Tibial nerve (tissue), 4 donors: ENCODE results near the gene B3GAT1. TPM values are rescaled to one million over a fixed set of nuclear protein-coding genes. Genes with fewer than 3 reads are reported as not detected.

Experiments used
- DNase-seq, 2 donors: peaks; one replicate each; pipeline ENCODE4 v3.0.0-alpha.2; 2019; ENCODE audit warnings: low spot score in 2 of 2
- H3K27ac ChIP-seq, 4 donors: fragments of 200-600 bp; sonication (generic) in 3 of 4; one replicate each; pipeline ENCODE4 v1.5.1; 2017 to 2019; ENCODE audit warnings: mild to moderate bottlenecking in 1 of 4
- H3K27me3 ChIP-seq, 2 donors: fragments of 200-600 bp; sonication (generic) in 1 of 2; one replicate each; pipeline versions ENCODE4 v1.5.1 to v1.6.0; 2017 to 2019
- H3K36me3 ChIP-seq, 3 donors: fragments of 200-600 bp; sonication (generic); one replicate each; pipeline ENCODE4 v1.5.1; 2018 to 2019
- H3K4me1 ChIP-seq, 4 donors: fragments of 200-600 bp; sonication (generic) in 3 of 4; one replicate each; pipeline ENCODE4 v1.5.1; 2017 to 2019
- H3K4me3 ChIP-seq, 4 donors: fragments of 200-600 bp; sonication (generic) in 3 of 4; one replicate each; pipeline ENCODE4 v1.5.1; 2017 to 2019; ENCODE audit warnings: mild to moderate bottlenecking in 1 of 4, moderate library complexity in 1 of 4
- H3K9me3 ChIP-seq, 4 donors: fragments of 200-600 bp; sonication (generic) in 3 of 4; one replicate each; pipeline ENCODE4 v1.5.1; 2017 to 2019
- CTCF ChIP-seq, 5 experiments: fragments of 200-600 bp in 3 of 5; fragments of 450-650 bp in 2 of 5; sonication (generic) in 3 of 5; IDR thresholded peaks; one replicate each; pipeline ENCODE4 v1.5.1; 2016 to 2019; ENCODE audit warnings: antibody characterized with exemption in 5 of 5, mild to moderate bottlenecking in 3 of 5, moderate library complexity in 2 of 5
- EP300 ChIP-seq, 2 donors: sonication (generic); formaldehyde crosslinking; IDR thresholded peaks; one replicate each; pipeline ENCODE4 v1.6.1; 2017; ENCODE audit warnings: antibody characterized with exemption in 2 of 2, mild to moderate bottlenecking in 1 of 2
- POLR2A ChIP-seq, 2 donors: fragments of 450-650 bp; IDR thresholded peaks; one replicate each; pipeline ENCODE4 v1.6.1; 2017; ENCODE audit warnings: antibody characterized with exemption in 2 of 2, mild to moderate bottlenecking in 2 of 2, moderate library complexity in 2 of 2
- WGBS, 2 donors: methylation state at CpG; one replicate each; pipeline ENCODE4 v1.1.5; 2018; 5-methylcytosine and 5-hydroxymethylcytosine counted together
- total RNA-seq, 4 donors: library from RNA; depleted of rRNA; stranded (reverse); fragments of >200 nt; gene quantifications; one replicate each; pipeline ENCODE4 v1.1.0, GENCODE V29; 2016

The B3GAT1 gene
- total RNA-seq, 4 donors from 2014 or later = 6.6 to 18.0 (median 9.1) TPM

GRCh38 chr11:134359646-134360045 lies 52.4 kb downstream of the B3GAT1 start:
- Histone ChIP-seq H3K9me3 (no peaks in the 10 kb centered on the region), H3K4me3 (no peak overlapping the region), H3K27ac (no peak overlapping the region), H3K36me3 (no peaks in the 10 kb centered on the region), H3K27me3 (no peaks in the 10 kb centered on the region), H3K4me1 (peaks cover 0 to 7% (median 3%) of the 10 kb centered on the region in 4 donors)
- TF ChIP-seq EP300 (IDR thresholded peaks at IDR 0.05) (no peak), POLR2A (IDR thresholded peaks at IDR 0.05) (no peak), CTCF (IDR thresholded peaks at IDR 0.05) (no peak)
- DNase-seq = no peak
- 89 to 92% methylated on average over 10 of the region's 10 CpGs for WGBS, 2 donors

- Histone ChIP-seq H3K9me3 (no peaks in the 10 kb centered on the region), H3K27ac (no peak overlapping the region), H3K36me3 (no peaks in the 10 kb centered on the region), H3K4me3 (no peak overlapping the region), H3K27me3 (no peaks in the 10 kb centered on the region), H3K4me1 (peaks cover 0 to 7% (median 3%) of the 10 kb centered on the region in 4 donors)
- 89 to 90% methylated on average over 16 to 18 of the region's 18 CpGs for WGBS, 2 donors
- DNase-seq = no peak
- no peak for TF ChIP-seq POLR2A (IDR thresholded peaks at IDR 0.05)
- TF ChIP-seq EP300 (IDR thresholded peaks at IDR 0.05) = no peak
- TF ChIP-seq CTCF (IDR thresholded peaks at IDR 0.05) = no peak
Observed at GRCh38 chr11:134358856-134359490, 53.1 kb downstream of the B3GAT1 start.

GRCh38 chr11:134358165-134358855 lies 53.7 kb downstream of the B3GAT1 start:
- no peak for DNase-seq
- WGBS, 2 donors = 85 to 87% methylated on average over 18 to 27 of the region's 27 CpGs

GRCh38 chr11:134357545-134357839 lies 54.5 kb downstream of the B3GAT1 start:
- H3K36me3 ChIP-seq = no peaks in the 10 kb centered on the region
- no peaks in the 10 kb centered on the region for H3K9me3 ChIP-seq
- no peaks in the 10 kb centered on the region for H3K27me3 ChIP-seq
- WGBS, 2 donors = 74 to 91% methylated on average over 8 of the region's 8 CpGs
- TF ChIP-seq EP300 (IDR thresholded peaks at IDR 0.05) = no peak
- no peak for TF ChIP-seq CTCF (IDR thresholded peaks at IDR 0.05)
- TF ChIP-seq POLR2A (IDR thresholded peaks at IDR 0.05) = no peak
- no peak for DNase-seq
- no peak overlapping the region for H3K27ac ChIP-seq
- no peak overlapping the region for H3K4me3 ChIP-seq
- peaks cover 0 to 7% (median 3%) of the 10 kb centered on the region in 4 donors for H3K4me1 ChIP-seq

More at GRCh38 chr11:134358165-134358855, 53.7 kb downstream of the B3GAT1 start:
- TF ChIP-seq CTCF (IDR thresholded peaks at IDR 0.05) (no peak), EP300 (IDR thresholded peaks at IDR 0.05) (no peak), POLR2A (IDR thresholded peaks at IDR 0.05) (no peak)
- Histone ChIP-seq H3K4me3 (no peak overlapping the region), H3K27me3 (no peaks in the 10 kb centered on the region), H3K36me3 (no peaks in the 10 kb centered on the region), H3K9me3 (no peaks in the 10 kb centered on the region), H3K4me1 (peaks cover 0 to 7% (median 3%) of the 10 kb centered on the region in 4 donors), H3K27ac (no peak overlapping the region)
